ENCODE measurements around the gene GAREM1. TPM values are rescaled to one million over a fixed set of nuclear protein-coding genes. Genes with fewer than 3 reads are reported as not detected.
"Not testable (repeated sequence)": the region's sequence is repeated elsewhere in the genome, so short reads cannot be mapped to it uniquely, and the experiment has no call there.

The GAREM1 gene
- total RNA-seq, result 9.1 to 10.2 TPM (median 9.5 TPM) in 3 replicates

DNA sequence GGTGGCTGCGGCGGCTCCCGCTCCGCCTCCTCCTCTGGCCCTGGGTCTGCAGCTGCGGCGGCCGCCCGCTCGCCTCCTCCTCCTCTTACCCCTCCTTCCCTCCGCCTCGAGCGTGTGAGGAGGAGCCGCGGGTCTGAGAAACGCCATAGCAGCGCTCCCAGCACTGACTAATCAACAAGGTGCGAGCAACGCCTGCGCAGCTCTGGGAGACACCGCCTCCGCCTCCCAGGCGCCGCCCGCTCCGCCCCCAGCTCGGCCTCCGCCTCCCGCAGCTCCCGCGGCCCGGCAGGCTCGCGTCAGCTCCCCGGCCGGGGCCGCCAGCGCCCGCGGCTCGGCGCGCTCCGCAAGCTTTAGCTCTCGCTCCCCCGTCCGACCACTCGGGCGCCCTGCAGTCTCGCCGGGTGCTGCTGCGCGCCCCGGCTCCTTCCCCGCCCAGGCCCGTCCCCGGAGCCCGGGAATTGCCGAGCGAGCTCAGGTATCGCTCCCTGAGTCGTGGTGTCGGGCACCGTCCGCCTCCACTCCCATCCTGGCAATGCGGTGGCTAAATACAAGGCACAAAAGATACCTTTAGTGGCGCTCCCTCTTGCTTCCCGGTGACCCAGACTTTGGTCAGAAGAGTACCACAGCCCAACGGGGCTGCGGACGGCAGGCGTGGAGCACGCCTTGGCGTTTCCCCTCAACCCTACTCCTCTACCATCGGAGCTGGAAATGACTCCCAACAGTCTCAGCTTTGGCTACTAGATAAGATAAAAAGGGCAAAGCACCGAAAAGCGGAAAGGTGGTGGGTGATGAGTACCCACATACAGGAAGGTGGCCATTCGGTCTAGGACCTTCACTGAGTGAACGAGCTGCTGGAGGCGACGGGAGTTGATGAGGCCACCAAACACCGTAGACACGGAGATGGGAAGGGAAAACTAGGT, at the start of gene GAREM1:
Gene GAREM1 (minus strand): TSS at position 169 of the 920 bp plus-strand sequence. CDS start 454 bp downstream, outside the sequence.
- H3K4me1 Mint-ChIP-seq, result peaks cover 34% of the 10 kb centered on the region
- H3K4me3 Mint-ChIP-seq, result peak within 1 kb of the TSS; percentile 81
- no peaks in the 10 kb centered on the region for H3K36me3 Mint-ChIP-seq
- H3K27me3 Mint-ChIP-seq (ENCODE audit: low read depth), result peaks cover 37% of the 10 kb centered on the region
- H3K9me3 Mint-ChIP-seq, result no peaks in the 10 kb centered on the region
- H3K27ac Mint-ChIP-seq, result peak within 1 kb of the TSS; percentile 94
- peak; percentile 90 to 94 for DNase-seq (ENCODE audit: low spot score in 2 of 2, unreplicated experiment in 2 of 2)
- TF ChIP-seq CTCF (IDR thresholded peaks at IDR 0.05; ENCODE audit: unreplicated experiment), result peak; percentile 42

DNA sequence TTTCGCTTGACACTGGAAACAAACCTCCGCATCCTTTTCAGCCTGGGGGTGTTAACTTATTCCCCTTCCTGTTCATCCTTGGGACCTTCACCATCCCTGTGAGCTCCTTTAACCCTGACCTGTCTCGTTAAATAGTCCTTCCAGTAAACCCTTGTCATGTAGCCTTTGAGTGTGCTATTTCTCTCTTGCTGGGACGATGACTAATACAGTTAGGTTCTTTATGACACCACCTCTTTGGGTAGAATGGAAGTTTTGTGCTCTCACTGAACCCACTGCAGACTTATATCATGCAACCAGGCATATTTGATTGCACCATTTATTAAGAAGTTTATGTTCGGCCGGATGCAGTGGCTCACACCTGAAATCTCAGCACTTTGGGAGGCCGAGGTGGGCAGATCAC, 40.5 kb upstream of the GAREM1 start:
- Mint-ChIP-seq H3K9me3 (peaks cover 9% of the 10 kb centered on the region), H3K27me3 (ENCODE audit: low read depth) (peaks cover 17% of the 10 kb centered on the region), H3K27ac (no peak overlapping the region), H3K4me3 (no peak overlapping the region), H3K36me3 (peaks cover 2% of the 10 kb centered on the region), H3K4me1 (peaks cover 15% of the 10 kb centered on the region)
- DNase-seq (ENCODE audit: low spot score in 2 of 2, unreplicated experiment in 2 of 2), result no peak
- no peak for TF ChIP-seq CTCF (IDR thresholded peaks at IDR 0.05; ENCODE audit: unreplicated experiment)

DNA sequence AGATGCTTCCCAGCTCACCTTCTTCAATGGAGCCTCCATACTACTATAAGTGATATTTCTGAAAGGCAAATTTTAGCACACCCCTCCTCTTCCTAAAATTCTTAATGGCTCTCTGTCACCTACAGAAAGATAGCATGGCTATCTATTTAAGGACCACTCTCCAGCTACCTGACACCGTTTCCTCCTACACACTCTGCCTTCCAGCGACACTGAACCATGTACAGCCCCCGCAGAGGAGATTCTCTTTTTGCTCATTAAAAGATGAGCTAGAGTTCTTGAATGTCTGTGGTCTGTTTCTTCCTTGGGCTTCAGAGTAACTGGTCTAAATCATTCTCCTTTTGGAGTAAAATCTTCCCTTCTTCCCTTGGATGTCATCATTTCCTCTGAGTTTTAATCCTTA, 38.4 kb upstream of the GAREM1 start:
- H3K27me3 Mint-ChIP-seq (ENCODE audit: low read depth), result peaks cover 15% of the 10 kb centered on the region
- no peak for TF ChIP-seq CTCF (IDR thresholded peaks at IDR 0.05; ENCODE audit: unreplicated experiment)
- DNase-seq (ENCODE audit: low spot score in 2 of 2, unreplicated experiment in 2 of 2), result no peak
- H3K27ac Mint-ChIP-seq, result no peak overlapping the region
- no peak overlapping the region for H3K4me3 Mint-ChIP-seq
- H3K4me1 Mint-ChIP-seq, result peaks cover 13% of the 10 kb centered on the region
- peaks cover 3% of the 10 kb centered on the region for H3K9me3 Mint-ChIP-seq
- no peaks in the 10 kb centered on the region for H3K36me3 Mint-ChIP-seq

DNA sequence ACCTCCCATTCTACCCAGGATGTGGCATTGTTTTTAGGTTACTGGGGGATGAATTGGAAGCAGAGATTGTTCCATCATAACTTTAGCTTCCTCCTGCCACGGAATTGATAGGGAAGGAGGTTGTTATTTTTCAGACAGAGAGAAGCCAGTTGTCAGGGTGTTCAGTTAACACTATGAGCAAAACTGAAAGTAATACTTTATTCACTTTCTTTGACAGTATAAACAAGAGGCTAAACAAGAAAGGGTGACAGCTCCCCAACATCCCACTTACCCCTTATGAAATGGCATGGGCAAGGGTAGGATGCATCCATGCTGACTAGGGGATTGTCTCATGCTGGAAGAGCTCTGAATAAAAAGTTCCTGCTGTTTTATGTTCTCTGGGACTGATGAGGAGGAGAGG, 36.4 kb upstream of the GAREM1 start:
- no peak for DNase-seq (ENCODE audit: low spot score in 2 of 2, unreplicated experiment in 2 of 2)
- Mint-ChIP-seq H3K4me3 (no peak overlapping the region), H3K27ac (no peak overlapping the region), H3K36me3 (no peaks in the 10 kb centered on the region), H3K27me3 (ENCODE audit: low read depth) (peaks cover 8% of the 10 kb centered on the region), H3K9me3 (peaks cover 3% of the 10 kb centered on the region), H3K4me1 (peaks cover 13% of the 10 kb centered on the region)
- no peak for TF ChIP-seq CTCF (IDR thresholded peaks at IDR 0.05; ENCODE audit: unreplicated experiment)

GRCh38 chr18:32502014-32502413, 31.3 kb upstream of the GAREM1 start:
- Mint-ChIP-seq H3K4me1 (peaks cover 1% of the 10 kb centered on the region), H3K9me3 (peaks cover 39% of the 10 kb centered on the region), H3K27ac (no peak overlapping the region), H3K4me3 (no peak overlapping the region), H3K36me3 (no peaks in the 10 kb centered on the region), H3K27me3 (ENCODE audit: low read depth) (peaks cover 4% of the 10 kb centered on the region)
- no peak for TF ChIP-seq CTCF (IDR thresholded peaks at IDR 0.05; ENCODE audit: unreplicated experiment)
- DNase-seq (ENCODE audit: low spot score in 2 of 2, unreplicated experiment in 2 of 2), result no peak

- not testable (repeated sequence) for DNase-seq (ENCODE audit: low spot score in 2 of 2, unreplicated experiment in 2 of 2); H3K27me3 Mint-ChIP-seq (ENCODE audit: low read depth); H3K27ac Mint-ChIP-seq; H3K4me3 Mint-ChIP-seq; H3K4me1 Mint-ChIP-seq; H3K36me3 Mint-ChIP-seq
- peaks cover 45% of the 10 kb centered on the region for H3K9me3 Mint-ChIP-seq
Observed at GRCh38 chr18:32501242-32501641, 30.6 kb upstream of the GAREM1 start.

All from mesothelial cell of epicardium (in vitro differentiated cells).